Gastrocnemius medialis (tissue), 4 donors: ENCODE measurements around the gene EIF4EBP2. TPM values are rescaled to one million over a fixed set of nuclear protein-coding genes. Genes with fewer than 3 reads are reported as not detected.

Experiments used
- ATAC-seq, 2 donors: fragments of 150-250 bp; one replicate each; pipeline ENCODE4 v1.9.1; 2016
- DNase-seq, 2 donors: peaks; one replicate each; pipeline ENCODE4 v3.0.0-alpha.2; 2019
- H3K27ac ChIP-seq, 4 donors: fragments of 200-600 bp; sonication (generic); 1 replicate in 1 of 4; 2 replicates in 3 of 4; pipeline ENCODE4 v1.5.1; 2016 to 2018; ENCODE audit warnings: mild to moderate bottlenecking in 2 of 4, moderate library complexity in 1 of 4
- H3K27me3 ChIP-seq, 3 donors: fragments of 200-600 bp; sonication (generic) in 2 of 3; 1 replicate in 1 of 3; 2 replicates in 2 of 3; pipeline versions ENCODE4 v1.5.1 to v1.6.0; 2016 to 2019; ENCODE audit warnings: mild to moderate bottlenecking in 1 of 3, moderate library complexity in 1 of 3
- H3K36me3 ChIP-seq, 2 donors: fragments of 200-600 bp; sonication (generic) in 1 of 2; one replicate each; pipeline ENCODE4 v1.5.1; 2017 to 2018
- H3K4me1 ChIP-seq, 2 donors: fragments of 200-600 bp; sonication (generic) in 1 of 2; one replicate each; pipeline ENCODE4 v1.5.1; 2016 to 2017; ENCODE audit warnings: mild to moderate bottlenecking in 2 of 2
- H3K4me3 ChIP-seq, 4 donors: fragments of 200-600 bp; sonication (generic) in 3 of 4; 1 replicate in 1 of 4; 2 replicates in 3 of 4; pipeline ENCODE4 v1.5.1; 2016 to 2019; ENCODE audit warnings: mild to moderate bottlenecking in 2 of 4
- H3K9me3 ChIP-seq, 3 donors: fragments of 200-600 bp; sonication (generic) in 2 of 3; 1 replicate in 1 of 3; 2 replicates in 2 of 3; pipeline ENCODE4 v1.5.1; 2016 to 2019
- POLR2A ChIP-seq, 2 donors: fragments of 450-650 bp; IDR thresholded peaks; one replicate each; pipeline ENCODE4 v1.6.1; 2017; ENCODE audit warnings: antibody characterized with exemption in 2 of 2, mild to moderate bottlenecking in 2 of 2, moderate library complexity in 2 of 2
- in situ Hi-C, 4 donors: fragments of 200-750 bp; cut with MboI; loops; one replicate each; pipeline versions ENCODE4 v1.15.0 to v1.8.0; 2017; ENCODE audit warnings: low sequenced_read_pairs in 4 of 4
- intact Hi-C: fragments of 100-400 bp; cut with DNase I; formaldehyde crosslinking; loops from one replicate; pipeline ENCODE4 v1.15.1; 2023; ENCODE audit warnings: low total_unique reads
- total RNA-seq, 4 donors: library from RNA; depleted of rRNA; stranded (reverse); fragments of >200 nt; gene quantifications; one replicate each; pipeline versions ENCODE4 v1.1.0 to v1.2.3, GENCODE V29; 2016
- TF ChIP-seq, protein P1 (sequence below), 5 experiments: fragments of 450-650 bp in 3 of 5; fragments of 200-600 bp in 2 of 5; sonication (generic) in 2 of 5; IDR thresholded peaks in 4 of 5; conservative IDR thresholded peaks in 1 of 5; 1 replicate in 4 of 5; 2 replicates in 1 of 5; pipeline ENCODE4 v1.5.1; 2016 to 2019; ENCODE audit warnings: antibody characterized with exemption in 5 of 5, mild to moderate bottlenecking in 3 of 5, moderate library complexity in 3 of 5

The EIF4EBP2 gene
- total RNA-seq, 4 donors from 2014 or later: 58.4 to 141 (median 107) TPM

DNA sequence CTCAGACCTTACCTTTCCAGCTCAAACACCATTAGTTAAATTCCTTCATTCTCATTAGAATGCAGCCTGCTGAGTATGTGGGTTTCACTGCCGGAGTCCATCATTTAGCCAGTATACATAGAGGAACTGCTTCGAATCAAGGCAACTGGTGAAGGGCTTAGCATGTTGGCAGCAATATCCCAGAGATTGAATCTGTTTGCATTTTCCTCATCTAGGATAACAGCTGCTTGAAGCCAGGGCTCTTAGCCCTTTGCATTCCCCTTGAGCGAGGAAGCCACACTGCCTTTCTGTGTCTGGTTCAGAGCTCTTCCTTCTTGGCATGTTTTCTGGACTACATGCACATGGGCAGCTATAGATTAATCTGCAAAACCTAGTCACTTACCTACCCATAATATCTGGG, 22.9 kb downstream of the EIF4EBP2 start:
- H3K9me3 ChIP-seq: no peaks in the 10 kb centered on the region
- peak overlapping the region; percentile 81 to 91 (median 86) for H3K27ac ChIP-seq
- peaks cover 88 to 95% of the 10 kb centered on the region in 2 donors for H3K4me1 ChIP-seq
- H3K27me3 ChIP-seq: no peaks in the 10 kb centered on the region
- DNase-seq (no peak), ATAC-seq (no peak)
- no peak overlapping the region for H3K4me3 ChIP-seq
- TF ChIP-seq, protein P1, sequence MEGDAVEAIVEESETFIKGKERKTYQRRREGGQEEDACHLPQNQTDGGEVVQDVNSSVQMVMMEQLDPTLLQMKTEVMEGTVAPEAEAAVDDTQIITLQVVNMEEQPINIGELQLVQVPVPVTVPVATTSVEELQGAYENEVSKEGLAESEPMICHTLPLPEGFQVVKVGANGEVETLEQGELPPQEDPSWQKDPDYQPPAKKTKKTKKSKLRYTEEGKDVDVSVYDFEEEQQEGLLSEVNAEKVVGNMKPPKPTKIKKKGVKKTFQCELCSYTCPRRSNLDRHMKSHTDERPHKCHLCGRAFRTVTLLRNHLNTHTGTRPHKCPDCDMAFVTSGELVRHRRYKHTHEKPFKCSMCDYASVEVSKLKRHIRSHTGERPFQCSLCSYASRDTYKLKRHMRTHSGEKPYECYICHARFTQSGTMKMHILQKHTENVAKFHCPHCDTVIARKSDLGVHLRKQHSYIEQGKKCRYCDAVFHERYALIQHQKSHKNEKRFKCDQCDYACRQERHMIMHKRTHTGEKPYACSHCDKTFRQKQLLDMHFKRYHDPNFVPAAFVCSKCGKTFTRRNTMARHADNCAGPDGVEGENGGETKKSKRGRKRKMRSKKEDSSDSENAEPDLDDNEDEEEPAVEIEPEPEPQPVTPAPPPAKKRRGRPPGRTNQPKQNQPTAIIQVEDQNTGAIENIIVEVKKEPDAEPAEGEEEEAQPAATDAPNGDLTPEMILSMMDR (IDR thresholded peaks at IDR 0.05 in 4 of 5, conservative IDR thresholded peaks at IDR 0.05 in 1 of 5): no peak
- no peak for TF ChIP-seq POLR2A (IDR thresholded peaks at IDR 0.05)
- peaks cover 0 to 58% of the 10 kb centered on the region in 2 donors for H3K36me3 ChIP-seq
- intact Hi-C loops (no loop called here), in situ Hi-C loops (loop anchor here in 1 of 4 donors (25.0 kb wide), 1 partner anchor 335 kb away; no protein-coding TSS in a partner anchor)

DNA sequence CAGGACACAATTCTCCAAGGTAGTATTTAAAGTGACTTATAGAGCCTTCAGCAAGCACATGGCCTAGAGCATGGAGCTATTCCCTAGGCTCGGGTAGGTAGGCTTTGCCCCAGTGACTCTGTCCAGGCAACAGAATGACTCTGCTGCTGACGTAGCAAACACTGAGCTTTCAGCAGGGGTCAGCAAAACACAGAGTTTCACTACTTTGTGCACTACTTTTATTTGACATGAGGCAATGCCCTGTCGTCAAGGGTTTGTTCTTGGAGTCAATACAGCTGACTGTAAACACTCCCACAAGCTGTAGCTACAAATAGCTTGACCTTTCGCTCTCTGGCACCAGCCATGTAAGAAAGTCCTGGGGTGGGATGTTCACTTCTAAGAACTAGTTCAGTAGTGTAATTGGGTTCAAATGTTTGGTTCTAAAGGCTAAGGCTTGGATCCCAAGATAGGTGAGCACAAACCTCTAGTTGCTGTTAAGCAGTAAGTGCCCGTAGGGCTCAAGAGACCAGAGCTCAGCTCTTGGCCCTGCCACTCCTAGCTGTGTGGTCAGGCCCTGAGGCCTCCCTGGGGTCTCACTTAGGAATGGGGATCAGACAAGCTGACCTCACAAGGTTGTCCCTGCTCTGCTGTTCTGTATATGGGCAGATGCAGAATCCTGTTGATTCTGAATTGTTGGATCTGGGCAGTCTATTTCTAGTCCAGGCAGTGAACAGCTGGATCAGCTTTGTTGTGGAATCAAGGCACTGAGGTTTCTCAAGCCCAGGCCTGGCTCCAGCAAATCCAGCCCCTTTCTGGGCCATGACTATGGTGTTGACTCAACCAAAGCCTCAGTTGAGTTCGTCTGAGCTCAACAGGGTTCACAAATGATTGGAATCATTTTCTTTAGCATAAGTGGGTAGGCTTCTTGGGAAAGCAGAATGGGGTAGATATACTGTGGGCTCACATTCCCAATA, 26.8 kb downstream of the EIF4EBP2 start:
- peak; percentile 73 to 89 for DNase-seq
- TF ChIP-seq, protein P1 (IDR thresholded peaks at IDR 0.05 in 4 of 5, conservative IDR thresholded peaks at IDR 0.05 in 1 of 5): peak in 1 of 5 experiments; percentile 22
- TF ChIP-seq POLR2A (IDR thresholded peaks at IDR 0.05): no peak
- ATAC-seq: peak; percentile 91 to 93
- intact Hi-C loops (loop anchor here (2.0 kb wide), 2 partner anchors 26 to 48 kb away; partner anchors contain the start of genes EIF4EBP2 and LRRC20), in situ Hi-C loops (loop anchor here in 1 of 4 donors (25.0 kb wide), 1 partner anchor 332 kb away; no protein-coding TSS in a partner anchor)
- peak overlapping the region; percentile 76 to 91 (median 86) for H3K27ac ChIP-seq
- no peaks in the 10 kb centered on the region for H3K27me3 ChIP-seq
- peaks cover 0 to 31% of the 10 kb centered on the region in 2 donors for H3K36me3 ChIP-seq
- H3K4me1 ChIP-seq: peaks cover 68 to 83% of the 10 kb centered on the region in 2 donors
- H3K4me3 ChIP-seq: peak overlapping the region in 1 of 4 donors; percentile 14
- H3K9me3 ChIP-seq: no peaks in the 10 kb centered on the region

- Histone ChIP-seq H3K9me3 (no peaks in the 10 kb centered on the region), H3K4me1 (peaks cover 55 to 70% of the 10 kb centered on the region in 2 donors), H3K27me3 (no peaks in the 10 kb centered on the region), H3K27ac (peak overlapping the region; percentile 76 to 91 (median 86)), H3K4me3 (no peak overlapping the region), H3K36me3 (peaks cover 0 to 21% of the 10 kb centered on the region in 2 donors)
- in situ Hi-C loops: loop anchor here in 1 of 4 donors (25.0 kb wide), 1 partner anchor 330 kb away; no protein-coding TSS in a partner anchor
- DNase-seq (no peak), ATAC-seq (no peak)
- intact Hi-C loops: no loop called here
- TF ChIP-seq POLR2A (IDR thresholded peaks at IDR 0.05): no peak
- TF ChIP-seq, protein P1 (IDR thresholded peaks at IDR 0.05 in 4 of 5, conservative IDR thresholded peaks at IDR 0.05 in 1 of 5): no peak
Measured at GRCh38 chr10:70432101-70432500, 28.2 kb downstream of the EIF4EBP2 start.

GRCh38 chr10:70432561-70433263, 28.8 kb downstream of the EIF4EBP2 start:
- Histone ChIP-seq H3K4me1 (peaks cover 49 to 64% of the 10 kb centered on the region in 2 donors), H3K36me3 (peaks cover 0 to 17% of the 10 kb centered on the region in 2 donors), H3K4me3 (no peak overlapping the region), H3K27ac (peak overlapping the region; percentile 76 to 91 (median 86)), H3K27me3 (no peaks in the 10 kb centered on the region), H3K9me3 (no peaks in the 10 kb centered on the region)
- in situ Hi-C loops (loop anchor here in 1 of 4 donors (25.0 kb wide), 1 partner anchor 330 kb away; no protein-coding TSS in a partner anchor), intact Hi-C loops (no loop called here)
- ATAC-seq: no peak
- no peak for DNase-seq
- no peak for TF ChIP-seq POLR2A (IDR thresholded peaks at IDR 0.05)
- TF ChIP-seq, protein P1 (IDR thresholded peaks at IDR 0.05 in 4 of 5, conservative IDR thresholded peaks at IDR 0.05 in 1 of 5): no peak
